Uterus (tissue), 2 donors: ENCODE results near the gene MCU.

Experiments used
- CTCF ChIP-seq, 4 experiments: fragments of 200-600 bp in 2 of 4; fragments of 450-650 bp in 2 of 4; sonication (generic) in 2 of 4; IDR thresholded peaks; one replicate each; pipeline ENCODE4 v1.5.1; 2016 to 2019; ENCODE audit warnings: antibody characterized with exemption in 4 of 4, mild to moderate bottlenecking in 2 of 4, moderate library complexity in 1 of 4
- POLR2A ChIP-seq, 2 donors: fragments of 450-650 bp; IDR thresholded peaks; one replicate each; pipeline ENCODE4 v1.6.1; 2016; ENCODE audit warnings: antibody characterized with exemption in 2 of 2, mild to moderate bottlenecking in 1 of 2, moderate library complexity in 1 of 2

- no peak for TF ChIP-seq CTCF (IDR thresholded peaks at IDR 0.05)
- no peak for TF ChIP-seq POLR2A (IDR thresholded peaks at IDR 0.05)
Observed at GRCh38 chr10:72648301-72648700, 43.6 kb upstream of the MCU start.
